ENCODE measurements around the gene TTLL11.
"Not testable (repeated sequence)": the region's sequence is repeated elsewhere in the genome, so short reads cannot be mapped to it uniquely, and the experiment has no call there.

Gene TTLL11

GRCh38 chr9:122121931-122122330 is 28.8 kb upstream of the TTLL11 start:
- no peak for DNase-seq (ENCODE audit: extremely low spot score)
- no peak for TF ChIP-seq CTCF (IDR thresholded peaks at IDR 0.05; ENCODE audit: control extremely low read depth, extremely low read depth, low read depth, missing control alignments)
- CTCF ChIA-PET, result interaction anchor here (0.8 to 10.6 kb wide), 23 partner anchors 12 to 576 kb away, joined by 3 to 243 read pairs (median 4); partner anchors contain the start of gene TTLL11
- POLR2A ChIA-PET, result no interaction called here

- POLR2A ChIA-PET, result no interaction called here
Measured at GRCh38 chr9:122121391-122121790, 28.3 kb upstream of the TTLL11 start.

GRCh38 chr9:122120316-122121071 is 27.4 kb upstream of the TTLL11 start:
- ChIA-PET POLR2A (no interaction called here), CTCF (interaction anchor here (5.5 to 10.6 kb wide), 4 partner anchors 10 to 226 kb away, joined by 75 to 243 read pairs (median 121); no protein-coding TSS in a partner anchor)
- DNase-seq (ENCODE audit: extremely low spot score), result no peak
- no peak for TF ChIP-seq CTCF (IDR thresholded peaks at IDR 0.05; ENCODE audit: control extremely low read depth, extremely low read depth, low read depth, missing control alignments)

More at GRCh38 chr9:122121391-122121790, 28.3 kb upstream of the TTLL11 start:
- CTCF ChIA-PET, result interaction anchor here (0.8 to 10.6 kb wide), 16 partner anchors 11 to 575 kb away, joined by 3 to 243 read pairs (median 6); partner anchors contain the start of gene TTLL11
- TF ChIP-seq CTCF (IDR thresholded peaks at IDR 0.05; ENCODE audit: control extremely low read depth, extremely low read depth, low read depth, missing control alignments), result no peak
- no peak for DNase-seq (ENCODE audit: extremely low spot score)

GRCh38 chr9:122119721-122120120 is 26.6 kb upstream of the TTLL11 start:
- TF ChIP-seq CTCF (IDR thresholded peaks at IDR 0.05; ENCODE audit: control extremely low read depth, extremely low read depth, low read depth, missing control alignments), result no peak
- POLR2A ChIA-PET, result no interaction called here
- CTCF ChIA-PET, result interaction anchor here (7.2 to 10.6 kb wide), 3 partner anchors 16 to 226 kb away, joined by 92 to 243 read pairs (median 150); no protein-coding TSS in a partner anchor
- no peak for DNase-seq (ENCODE audit: extremely low spot score)

GRCh38 chr9:122119166-122119521 is 26.0 kb upstream of the TTLL11 start:
- ChIA-PET POLR2A (interaction anchor here (0.7 kb wide), 1 partner anchor 39 kb away, joined by 4 read pairs; no protein-coding TSS in a partner anchor), CTCF (interaction anchor here (7.2 to 7.5 kb wide), 2 partner anchors 17 to 22 kb away, joined by 92 to 150 read pairs; no protein-coding TSS in a partner anchor)
- no peak for DNase-seq (ENCODE audit: extremely low spot score)
- TF ChIP-seq CTCF (IDR thresholded peaks at IDR 0.05; ENCODE audit: control extremely low read depth, extremely low read depth, low read depth, missing control alignments), result no peak

GRCh38 chr9:122118343-122119165 is 25.4 kb upstream of the TTLL11 start:
- ChIA-PET POLR2A (interaction anchor here (0.7 kb wide), 1 partner anchor 39 kb away, joined by 4 read pairs; no protein-coding TSS in a partner anchor), CTCF (interaction anchor here (6.9 kb wide), 1 partner anchor 20 kb away, joined by 49 read pairs; no protein-coding TSS in a partner anchor)
- DNase-seq (ENCODE audit: extremely low spot score), result no peak
- TF ChIP-seq CTCF (IDR thresholded peaks at IDR 0.05; ENCODE audit: control extremely low read depth, extremely low read depth, low read depth, missing control alignments), result no peak

- CTCF ChIA-PET, result interaction anchor here (1.6 to 6.9 kb wide), 5 partner anchors 9 to 234 kb away, joined by 3 to 49 read pairs (median 6); no protein-coding TSS in a partner anchor
- POLR2A ChIA-PET; DNase-seq (ENCODE audit: extremely low spot score): not testable (repeated sequence)
Measured at GRCh38 chr9:122117241-122117640, 24.1 kb upstream of the TTLL11 start.

Data from GM10248 (cell line).